IMR-90 (cell line): Measurements from ENCODE around the gene HLA-DRB1. TPM values are rescaled to one million over a fixed set of nuclear protein-coding genes. Genes with fewer than 3 reads are reported as not detected.

Experiments
- ATAC-seq: fragments of 200-7000 bp; cut with Tn5 transposase; 2 replicates; pipeline ENCODE4 v1.9.1; 2020; ENCODE audit warnings: low read depth, mild to moderate bottlenecking, moderate library complexity
- BruUV-seq: library from RNA; stranded (reverse); fragments of 400-500 nt; replicated peaks from 2 replicates; lab custom pipeline; 2021; lab: Mats Ljungman, UMichigan
- CTCF ChIA-PET: fragments of 300-600 bp; formaldehyde crosslinking; extraction: SDS; loops from one replicate; lab custom pipeline; 2021; ENCODE audit warnings: antibody characterized with exemption; lab: Yijun Ruan, JAX
- POLR2A ChIA-PET: fragments of 300-600 bp; sonication (Branson Sonifier 250); formaldehyde crosslinking; loops from one replicate; lab custom pipeline; 2022; ENCODE audit warnings: antibody characterized with exemption; ENCODE audit not compliant: unreplicated experiment; lab: Charles Lee
- DNase-seq: peaks from one replicate; pipeline ENCODE4 v3.0.0; 2013
- H2AFZ ChIP-seq: replicated peaks from 2 replicates; pipeline ENCODE3; 2013; ENCODE audit warnings: low read length, mild to moderate bottlenecking; ENCODE audit not compliant: poor library complexity
- H2AK5ac ChIP-seq: 2 replicates; pipeline ENCODE4 v1.6.1; 2013; ENCODE audit warnings: low read depth, low read length, inconsistent platforms
- H2AK9ac ChIP-seq: replicated peaks from 2 replicates; pipeline ENCODE3; 2013; ENCODE audit warnings: mild to moderate bottlenecking, low read depth, low read length, moderate library complexity; ENCODE audit not compliant: poor library complexity
- H2BK120ac ChIP-seq: 2 replicates; pipeline ENCODE4 v1.6.1; 2013; ENCODE audit warnings: low read depth, low read length, inconsistent platforms
- H2BK15ac ChIP-seq: 3 replicates; pipeline ENCODE4 v1.6.1; 2013; ENCODE audit warnings: low read depth, low read length, inconsistent platforms
- H2BK20ac ChIP-seq: 2 replicates; pipeline ENCODE4 v1.6.1; 2013; ENCODE audit warnings: low read depth, mild to moderate bottlenecking, inconsistent platforms, low read length, moderate library complexity
- H2BK5ac ChIP-seq: 2 replicates; pipeline ENCODE4 v1.6.1; 2013; ENCODE audit warnings: mild to moderate bottlenecking, low read depth, low read length, inconsistent platforms; ENCODE audit not compliant: poor library complexity, severe bottlenecking
- H3K14ac ChIP-seq: replicated peaks from 2 replicates; pipeline ENCODE4 v1.6.1; 2013; ENCODE audit warnings: low read depth, low read length, inconsistent platforms
- H3K18ac ChIP-seq: 2 replicates; pipeline ENCODE4 v1.6.1; 2013; ENCODE audit warnings: low read depth, low read length, control low read depth
- H3K23ac ChIP-seq: 2 replicates; pipeline ENCODE4 v1.6.1; 2013; ENCODE audit warnings: low read depth, low read length, inconsistent platforms
- H3K27ac ChIP-seq: 2 replicates; pipeline ENCODE4 v1.5.1; 2013; ENCODE audit warnings: mild to moderate bottlenecking, control low read depth, low read length; ENCODE audit not compliant: insufficient read depth
- H3K27me3 ChIP-seq: 2 replicates; pipeline ENCODE4 v1.6.1; 2013; ENCODE audit warnings: low read length; ENCODE audit not compliant: control insufficient read depth, insufficient read depth
- H3K36me3 ChIP-seq: 2 replicates; pipeline ENCODE4 v1.6.1; 2013; ENCODE audit warnings: low read length, mixed read lengths; ENCODE audit not compliant: control insufficient read depth, insufficient read depth
- H3K4ac ChIP-seq: 2 replicates; pipeline ENCODE4 v1.6.1; 2013; ENCODE audit warnings: low read depth, low read length, inconsistent platforms
- H3K4me1 ChIP-seq: 2 replicates; pipeline ENCODE4 v1.6.1; 2013; ENCODE audit warnings: low read length, mixed read lengths; ENCODE audit not compliant: control insufficient read depth, insufficient read depth
- H3K4me2 ChIP-seq: 2 replicates; pipeline ENCODE4 v1.6.1; 2013; ENCODE audit warnings: low read depth, mild to moderate bottlenecking, control low read depth, low read length, moderate library complexity
- H3K4me3 ChIP-seq: 2 replicates; pipeline ENCODE4 v1.5.1; 2013; ENCODE audit warnings: low read depth, mild to moderate bottlenecking, control low read depth, low read length, moderate library complexity; ENCODE audit not compliant: insufficient read depth
- H3K56ac ChIP-seq: 2 replicates; pipeline ENCODE4 v1.6.1; 2013; ENCODE audit warnings: low read length, inconsistent platforms; ENCODE audit not compliant: insufficient read depth; ENCODE audit errors: extremely low read depth
- H3K79me1 ChIP-seq, 2 experiments: 2 replicates each; pipeline ENCODE4 v1.6.1; 2013; ENCODE audit warnings: low read length in 2 of 2, inconsistent platforms in 1 of 2, low read depth in 1 of 2
- H3K9ac ChIP-seq: 2 replicates; pipeline ENCODE4 v1.6.1; 2013; ENCODE audit warnings: low read depth, low read length, control low read depth
- H3K9me1 ChIP-seq: 2 replicates; pipeline ENCODE4 v1.6.1; 2013; ENCODE audit warnings: low read length, inconsistent platforms; ENCODE audit not compliant: insufficient read depth
- H3K9me3 ChIP-seq: 2 replicates; pipeline ENCODE4 v1.6.1; 2013; ENCODE audit warnings: low read length; ENCODE audit not compliant: control insufficient read depth, insufficient read depth
- H4K20me1 ChIP-seq: 2 replicates; pipeline ENCODE4 v1.6.1; 2013; ENCODE audit warnings: low read length, inconsistent platforms; ENCODE audit not compliant: insufficient read depth
- H4K5ac ChIP-seq: 2 replicates; pipeline ENCODE4 v1.6.1; 2013; ENCODE audit warnings: mild to moderate bottlenecking, low read depth, low read length, control low read depth
- H4K8ac ChIP-seq, 2 experiments: 2 replicates each; pipeline ENCODE4 v1.6.1; 2013; ENCODE audit warnings: low read depth in 2 of 2, low read length in 2 of 2, control low read depth in 1 of 2, inconsistent platforms in 1 of 2
- H4K91ac ChIP-seq: 2 replicates; pipeline ENCODE4 v1.6.1; 2013; ENCODE audit warnings: low read depth, low read length, inconsistent platforms; ENCODE audit not compliant: insufficient read depth
- CHD1 ChIP-seq: IDR thresholded peaks from 2 replicates; pipeline ENCODE4 v1.6.1; 2012; ENCODE audit warnings: low read depth, low read length, improper control_type of control experiment
- CTCF ChIP-seq: conservative IDR thresholded peaks from 2 replicates; pipeline ENCODE4 v1.5.1; 2012; ENCODE audit warnings: mild to moderate bottlenecking, low read depth, low read length, improper control_type of control experiment
- RFX5 ChIP-seq: IDR thresholded peaks from 2 replicates; pipeline ENCODE4 v1.8.0; 2012; ENCODE audit warnings: low read depth, mild to moderate bottlenecking, low read length, moderate library complexity
- WGBS, 2 experiments: methylation state at CpG; one replicate each; pipeline versions ENCODE4 v1.1.5 to v1.1.7; 2013; ENCODE audit warnings: missing lambda C conversion rate in 2 of 2; ENCODE audit not compliant: insufficient read length in 1 of 2; ENCODE audit errors: extremely low coverage in 2 of 2; 5-methylcytosine and 5-hydroxymethylcytosine counted together
- dilution Hi-C: fragments of 300-500 bp; cut with HindIII; formaldehyde crosslinking; loops from one replicate; pipeline ENCODE4 v1.14.3; 2018; ENCODE audit warnings: low sequenced_read_pairs; ENCODE audit not compliant: unreplicated experiment
- in situ Hi-C: fragments of 300-500 bp; cut with MboI; formaldehyde crosslinking; loops from 3 replicates; pipeline ENCODE4 v1.14.3; 2019; ENCODE audit warnings: low sequenced_read_pairs, inconsistent platforms, mixed read lengths
- intact Hi-C: fragments of 100-400 bp; cut with micrococcal nuclease; formaldehyde crosslinking; loops from 2 replicates; pipeline ENCODE4 v1.10.0; 2022
- polyA plus RNA-seq, 3 experiments: library from polyadenylated mRNA; depleted of rRNA; stranded (reverse); fragments of >200 nt; gene quantifications; 2 replicates each; pipeline ENCODE4 v1.2.3, GENCODE V29; 2012; ENCODE audit warnings: low replicate concordance in 1 of 3
- total RNA-seq: library from RNA; depleted of rRNA; stranded (reverse); fragments of >200 nt; gene quantifications from 2 replicates; pipeline ENCODE4 v1.2.3, GENCODE V29; 2012

The HLA-DRB1 gene
- total and polyA plus RNA-seq, 2 of the 4 experiments (the other 2 are of a cell fraction), result not detected

DNA sequence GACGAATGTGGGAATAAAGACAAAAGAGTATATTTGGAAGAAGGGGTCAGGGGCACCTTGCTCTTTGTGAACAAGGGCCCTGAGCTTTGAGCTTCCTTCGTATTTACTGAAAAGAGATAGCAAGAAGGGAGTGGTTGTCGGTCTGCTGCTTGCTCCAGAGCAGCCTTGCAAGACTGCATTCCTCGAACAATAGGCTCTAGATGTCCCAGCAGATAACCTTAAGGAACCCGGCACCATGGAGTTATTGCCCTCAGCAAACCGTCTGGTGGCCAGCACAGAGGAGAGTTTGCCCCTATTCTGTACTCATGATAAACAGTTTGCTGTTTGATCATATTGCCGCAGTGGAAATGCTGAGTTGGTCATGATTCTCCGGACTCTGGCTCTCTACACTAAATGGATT is 22.7 kb downstream of the HLA-DRB1 start:
- no peak overlapping the region for H3K4ac ChIP-seq
- H2AK9ac ChIP-seq, result no peak overlapping the region
- no peak overlapping the region for H3K23ac ChIP-seq
- no peak overlapping the region for H4K91ac ChIP-seq
- no peaks in the 10 kb centered on the region for H3K9me3 ChIP-seq
- H4K5ac ChIP-seq, result no peak overlapping the region
- no peak overlapping the region for H2AFZ ChIP-seq
- no peaks in the 10 kb centered on the region for H3K79me1 ChIP-seq
- H4K8ac ChIP-seq, result no peak overlapping the region
- H4K20me1 ChIP-seq, result no peaks in the 10 kb centered on the region
- no peak overlapping the region for H2BK15ac ChIP-seq
- no peak overlapping the region for H3K56ac ChIP-seq
- H2BK120ac ChIP-seq, result no peak overlapping the region
- H3K14ac ChIP-seq, result no peak overlapping the region
- H3K9ac ChIP-seq, result no peak overlapping the region
- no peak overlapping the region for H2BK20ac ChIP-seq
- H3K4me1 ChIP-seq, result no peaks in the 10 kb centered on the region
- H3K27ac ChIP-seq, result no peak overlapping the region
- in situ Hi-C loops (no loop called here), dilution Hi-C loops (no loop called here), intact Hi-C loops (no loop called here)
- CTCF ChIA-PET, result no interaction called here
- POLR2A ChIA-PET, result no interaction called here
- DNase-seq (no peak), ATAC-seq (no peak)
- WGBS, 2 experiments, result no CpG with 5 or more reads among the region's 8 CpGs
- no peak overlapping the region for H3K4me3 ChIP-seq
- H2BK5ac ChIP-seq, result no peak overlapping the region
- BruUV-seq, result no TSS peak
- H3K36me3 ChIP-seq, result no peaks in the 10 kb centered on the region
- no peaks in the 10 kb centered on the region for H3K9me1 ChIP-seq
- no peak overlapping the region for H2AK5ac ChIP-seq
- H3K27me3 ChIP-seq, result no peaks in the 10 kb centered on the region
- H3K18ac ChIP-seq, result no peak overlapping the region
- TF ChIP-seq CTCF (no peak), CHD1 (no peak), RFX5 (no peak)
- H3K4me2 ChIP-seq, result no peak overlapping the region
